ENCODE measurements around the gene POLR2J. TPM values are rescaled to one million over a fixed set of nuclear protein-coding genes. Genes with fewer than 3 reads are reported as not detected.
A peak's percentile ranks its signal among the peaks of the same experiment; 100 is the strongest.

The POLR2J gene
- total and polyA plus RNA-seq, 10 of the 15 experiments (the other 5 are each of a cell fraction or from before 2014, with no cell fraction given), result 16.4 to 119 (median 77.4) TPM

DNA sequence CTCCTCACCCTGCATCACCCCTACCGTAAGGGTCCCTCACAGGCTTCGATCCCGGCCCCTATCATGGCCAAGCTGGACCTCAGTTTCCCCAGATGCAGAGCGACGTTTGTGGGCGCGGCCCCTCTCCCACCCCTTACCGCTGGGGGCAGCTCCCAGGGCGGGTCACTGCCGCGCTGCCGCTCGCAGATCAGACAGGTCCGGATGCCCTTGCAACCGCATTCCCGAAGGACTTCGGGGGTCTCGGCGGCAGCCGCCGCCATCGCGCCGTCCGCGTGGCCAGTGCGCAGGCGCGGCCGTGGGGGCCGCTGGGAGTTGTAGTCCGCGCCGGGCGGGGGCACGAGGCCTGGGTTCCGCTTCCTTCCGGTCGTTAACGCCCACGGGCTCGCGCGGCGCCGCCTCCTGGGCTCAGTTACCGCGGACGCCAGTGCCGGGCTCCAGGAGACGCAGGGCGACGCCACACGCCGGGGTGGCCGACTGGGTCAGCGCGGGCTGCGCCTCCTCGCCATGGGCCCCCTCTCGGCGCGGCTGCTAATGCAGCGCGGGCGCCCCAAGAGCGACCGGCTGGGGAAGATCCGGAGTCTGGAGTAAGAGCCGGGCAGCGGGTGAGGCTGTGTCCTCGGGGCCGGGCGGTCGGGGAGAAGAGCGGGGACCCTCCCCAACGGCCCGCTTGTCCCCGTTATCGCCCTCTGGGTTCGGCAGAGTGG is 14.0 kb downstream of the POLR2J start, which contains the start of the genes ALKBH4 and LRWD1 (continued):
- TF ChIP-seq NRF1 (conservative IDR thresholded peaks at IDR 0.05; ENCODE audit: low read depth, low read length) (peak; percentile 79), RFX5 (IDR thresholded peaks at IDR 0.05; ENCODE audit: low read depth, low read length) (no peak), SMARCA5 (IDR thresholded peaks at IDR 0.05) (no peak; the same call in 1 of the 2 replicates), TBL1XR1 (IDR thresholded peaks at IDR 0.05; ENCODE audit: low read depth, low read length) (no peak; the same call in 1 of the 2 replicates), FOS (IDR thresholded peaks at IDR 0.05; ENCODE audit: borderline replicate concordance, extremely low read depth, insufficient read length) (no peak), MEF2A (IDR thresholded peaks at IDR 0.05; ENCODE audit: insufficient read depth, low read depth, low read length) (0 out of 2 replicates have a peak, but pooled peaks have one; percentile 45), POU2F2 (IDR thresholded peaks at IDR 0.05; ENCODE audit: borderline replicate concordance, low read depth, low read length) (peak; percentile 37; the same call in 1 of the 3 replicates), TCF7 (IDR thresholded peaks at IDR 0.05; ENCODE audit: borderline replicate concordance) (no peak), RUNX3 (IDR thresholded peaks at IDR 0.05; ENCODE audit: low read length) (peak; percentile 41; the same call in 1 of the 2 replicates), SMAD1 (IDR thresholded peaks at IDR 0.05; ENCODE audit: low read depth, partially characterized antibody) (no peak), MEF2B (IDR thresholded peaks at IDR 0.05; ENCODE audit: partially characterized antibody, poor library complexity, severe bottlenecking) (no peak), TARDBP (IDR thresholded peaks at IDR 0.05; ENCODE audit: borderline replicate concordance) (peak; percentile 79; the same call in 1 of the 2 replicates)
- TF ChIP-seq, protein P1, sequence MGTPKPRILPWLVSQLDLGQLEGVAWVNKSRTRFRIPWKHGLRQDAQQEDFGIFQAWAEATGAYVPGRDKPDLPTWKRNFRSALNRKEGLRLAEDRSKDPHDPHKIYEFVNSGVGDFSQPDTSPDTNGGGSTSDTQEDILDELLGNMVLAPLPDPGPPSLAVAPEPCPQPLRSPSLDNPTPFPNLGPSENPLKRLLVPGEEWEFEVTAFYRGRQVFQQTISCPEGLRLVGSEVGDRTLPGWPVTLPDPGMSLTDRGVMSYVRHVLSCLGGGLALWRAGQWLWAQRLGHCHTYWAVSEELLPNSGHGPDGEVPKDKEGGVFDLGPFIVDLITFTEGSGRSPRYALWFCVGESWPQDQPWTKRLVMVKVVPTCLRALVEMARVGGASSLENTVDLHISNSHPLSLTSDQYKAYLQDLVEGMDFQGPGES (IDR thresholded peaks at IDR 0.05), result no peak; the same call in 1 of the 2 replicates
- TF ChIP-seq, protein P2, sequence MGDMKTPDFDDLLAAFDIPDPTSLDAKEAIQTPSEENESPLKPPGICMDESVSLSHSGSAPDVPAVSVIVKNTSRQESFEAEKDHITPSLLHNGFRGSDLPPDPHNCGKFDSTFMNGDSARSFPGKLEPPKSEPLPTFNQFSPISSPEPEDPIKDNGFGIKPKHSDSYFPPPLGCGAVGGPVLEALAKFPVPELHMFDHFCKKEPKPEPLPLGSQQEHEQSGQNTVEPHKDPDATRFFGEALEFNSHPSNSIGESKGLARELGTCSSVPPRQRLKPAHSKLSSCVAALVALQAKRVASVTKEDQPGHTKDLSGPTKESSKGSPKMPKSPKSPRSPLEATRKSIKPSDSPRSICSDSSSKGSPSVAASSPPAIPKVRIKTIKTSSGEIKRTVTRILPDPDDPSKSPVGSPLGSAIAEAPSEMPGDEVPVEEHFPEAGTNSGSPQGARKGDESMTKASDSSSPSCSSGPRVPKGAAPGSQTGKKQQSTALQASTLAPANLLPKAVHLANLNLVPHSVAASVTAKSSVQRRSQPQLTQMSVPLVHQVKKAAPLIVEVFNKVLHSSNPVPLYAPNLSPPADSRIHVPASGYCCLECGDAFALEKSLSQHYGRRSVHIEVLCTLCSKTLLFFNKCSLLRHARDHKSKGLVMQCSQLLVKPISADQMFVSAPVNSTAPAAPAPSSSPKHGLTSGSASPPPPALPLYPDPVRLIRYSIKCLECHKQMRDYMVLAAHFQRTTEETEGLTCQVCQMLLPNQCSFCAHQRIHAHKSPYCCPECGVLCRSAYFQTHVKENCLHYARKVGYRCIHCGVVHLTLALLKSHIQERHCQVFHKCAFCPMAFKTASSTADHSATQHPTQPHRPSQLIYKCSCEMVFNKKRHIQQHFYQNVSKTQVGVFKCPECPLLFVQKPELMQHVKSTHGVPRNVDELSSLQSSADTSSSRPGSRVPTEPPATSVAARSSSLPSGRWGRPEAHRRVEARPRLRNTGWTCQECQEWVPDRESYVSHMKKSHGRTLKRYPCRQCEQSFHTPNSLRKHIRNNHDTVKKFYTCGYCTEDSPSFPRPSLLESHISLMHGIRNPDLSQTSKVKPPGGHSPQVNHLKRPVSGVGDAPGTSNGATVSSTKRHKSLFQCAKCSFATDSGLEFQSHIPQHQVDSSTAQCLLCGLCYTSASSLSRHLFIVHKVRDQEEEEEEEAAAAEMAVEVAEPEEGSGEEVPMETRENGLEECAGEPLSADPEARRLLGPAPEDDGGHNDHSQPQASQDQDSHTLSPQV (IDR thresholded peaks at IDR 0.05), result no peak
- TF ChIP-seq, protein P3, sequence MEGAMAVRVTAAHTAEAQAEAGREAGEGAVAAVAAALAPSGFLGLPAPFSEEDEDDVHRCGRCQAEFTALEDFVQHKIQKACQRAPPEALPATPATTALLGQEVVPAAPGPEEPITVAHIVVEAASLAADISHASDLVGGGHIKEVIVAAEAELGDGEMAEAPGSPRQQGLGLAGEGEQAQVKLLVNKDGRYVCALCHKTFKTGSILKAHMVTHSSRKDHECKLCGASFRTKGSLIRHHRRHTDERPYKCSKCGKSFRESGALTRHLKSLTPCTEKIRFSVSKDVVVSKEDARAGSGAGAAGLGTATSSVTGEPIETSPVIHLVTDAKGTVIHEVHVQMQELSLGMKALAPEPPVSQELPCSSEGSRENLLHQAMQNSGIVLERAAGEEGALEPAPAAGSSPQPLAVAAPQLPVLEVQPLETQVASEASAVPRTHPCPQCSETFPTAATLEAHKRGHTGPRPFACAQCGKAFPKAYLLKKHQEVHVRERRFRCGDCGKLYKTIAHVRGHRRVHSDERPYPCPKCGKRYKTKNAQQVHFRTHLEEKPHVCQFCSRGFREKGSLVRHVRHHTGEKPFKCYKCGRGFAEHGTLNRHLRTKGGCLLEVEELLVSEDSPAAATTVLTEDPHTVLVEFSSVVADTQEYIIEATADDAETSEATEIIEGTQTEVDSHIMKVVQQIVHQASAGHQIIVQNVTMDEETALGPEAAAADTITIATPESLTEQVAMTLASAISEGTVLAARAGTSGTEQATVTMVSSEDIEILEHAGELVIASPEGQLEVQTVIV (IDR thresholded peaks at IDR 0.05; ENCODE audit: borderline replicate concordance, partially characterized antibody), result no peak
- TF ChIP-seq, protein P4, sequence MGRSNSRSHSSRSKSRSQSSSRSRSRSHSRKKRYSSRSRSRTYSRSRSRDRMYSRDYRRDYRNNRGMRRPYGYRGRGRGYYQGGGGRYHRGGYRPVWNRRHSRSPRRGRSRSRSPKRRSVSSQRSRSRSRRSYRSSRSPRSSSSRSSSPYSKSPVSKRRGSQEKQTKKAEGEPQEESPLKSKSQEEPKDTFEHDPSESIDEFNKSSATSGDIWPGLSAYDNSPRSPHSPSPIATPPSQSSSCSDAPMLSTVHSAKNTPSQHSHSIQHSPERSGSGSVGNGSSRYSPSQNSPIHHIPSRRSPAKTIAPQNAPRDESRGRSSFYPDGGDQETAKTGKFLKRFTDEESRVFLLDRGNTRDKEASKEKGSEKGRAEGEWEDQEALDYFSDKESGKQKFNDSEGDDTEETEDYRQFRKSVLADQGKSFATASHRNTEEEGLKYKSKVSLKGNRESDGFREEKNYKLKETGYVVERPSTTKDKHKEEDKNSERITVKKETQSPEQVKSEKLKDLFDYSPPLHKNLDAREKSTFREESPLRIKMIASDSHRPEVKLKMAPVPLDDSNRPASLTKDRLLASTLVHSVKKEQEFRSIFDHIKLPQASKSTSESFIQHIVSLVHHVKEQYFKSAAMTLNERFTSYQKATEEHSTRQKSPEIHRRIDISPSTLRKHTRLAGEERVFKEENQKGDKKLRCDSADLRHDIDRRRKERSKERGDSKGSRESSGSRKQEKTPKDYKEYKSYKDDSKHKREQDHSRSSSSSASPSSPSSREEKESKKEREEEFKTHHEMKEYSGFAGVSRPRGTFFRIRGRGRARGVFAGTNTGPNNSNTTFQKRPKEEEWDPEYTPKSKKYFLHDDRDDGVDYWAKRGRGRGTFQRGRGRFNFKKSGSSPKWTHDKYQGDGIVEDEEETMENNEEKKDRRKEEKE (IDR thresholded peaks at IDR 0.05), result no peak
- TF ChIP-seq, protein P5, sequence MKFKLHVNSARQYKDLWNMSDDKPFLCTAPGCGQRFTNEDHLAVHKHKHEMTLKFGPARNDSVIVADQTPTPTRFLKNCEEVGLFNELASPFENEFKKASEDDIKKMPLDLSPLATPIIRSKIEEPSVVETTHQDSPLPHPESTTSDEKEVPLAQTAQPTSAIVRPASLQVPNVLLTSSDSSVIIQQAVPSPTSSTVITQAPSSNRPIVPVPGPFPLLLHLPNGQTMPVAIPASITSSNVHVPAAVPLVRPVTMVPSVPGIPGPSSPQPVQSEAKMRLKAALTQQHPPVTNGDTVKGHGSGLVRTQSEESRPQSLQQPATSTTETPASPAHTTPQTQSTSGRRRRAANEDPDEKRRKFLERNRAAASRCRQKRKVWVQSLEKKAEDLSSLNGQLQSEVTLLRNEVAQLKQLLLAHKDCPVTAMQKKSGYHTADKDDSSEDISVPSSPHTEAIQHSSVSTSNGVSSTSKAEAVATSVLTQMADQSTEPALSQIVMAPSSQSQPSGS (IDR thresholded peaks at IDR 0.05; ENCODE audit: low read length), result no peak
